Urinary bladder (tissue), 4 donors: ENCODE results near the gene PDK4. TPM values are rescaled to one million over a fixed set of nuclear protein-coding genes. Genes with fewer than 3 reads are reported as not detected.

Experiments
- DNase-seq: peaks from one replicate; pipeline ENCODE4 v3.0.0-alpha.2; 2015; ENCODE audit errors: extremely low spot score
- H3K27ac ChIP-seq: one replicate; pipeline ENCODE4 v1.5.1; 2013; ENCODE audit warnings: low read depth, mild to moderate bottlenecking, moderate library complexity
- H3K36me3 ChIP-seq: one replicate; pipeline ENCODE4 v1.6.1; 2013; ENCODE audit warnings: mild to moderate bottlenecking, moderate library complexity; ENCODE audit not compliant: insufficient read depth
- H3K4me1 ChIP-seq: one replicate; pipeline ENCODE4 v1.6.1; 2013; ENCODE audit warnings: mild to moderate bottlenecking, moderate library complexity; ENCODE audit not compliant: insufficient read depth
- H3K4me3 ChIP-seq: one replicate; pipeline ENCODE4 v1.5.1; 2013; ENCODE audit warnings: low read depth, low read length
- WGBS: extraction: QIAGEN DNeasy Blood & Tissue Kit; methylation state at CpG from one replicate; pipeline ENCODE4 v1.1.7; 2013; 5-methylcytosine and 5-hydroxymethylcytosine counted together
- polyA plus RNA-seq: library from polyadenylated mRNA; stranded (reverse); fragments of 200-250 nt; gene quantifications from one replicate; pipeline ENCODE4 v1.2.3, GENCODE V29; 2013
- total RNA-seq: library from RNA; depleted of rRNA; stranded (reverse); fragments of >200 nt; gene quantifications from one replicate; pipeline ENCODE4 v1.2.3, GENCODE V29; 2014
- donor health status: healthy with polysubstance abuse.
- donor health status: healthy.

The PDK4 gene
- total RNA-seq: 16.4 TPM
- polyA plus RNA-seq: 183 TPM

DNA sequence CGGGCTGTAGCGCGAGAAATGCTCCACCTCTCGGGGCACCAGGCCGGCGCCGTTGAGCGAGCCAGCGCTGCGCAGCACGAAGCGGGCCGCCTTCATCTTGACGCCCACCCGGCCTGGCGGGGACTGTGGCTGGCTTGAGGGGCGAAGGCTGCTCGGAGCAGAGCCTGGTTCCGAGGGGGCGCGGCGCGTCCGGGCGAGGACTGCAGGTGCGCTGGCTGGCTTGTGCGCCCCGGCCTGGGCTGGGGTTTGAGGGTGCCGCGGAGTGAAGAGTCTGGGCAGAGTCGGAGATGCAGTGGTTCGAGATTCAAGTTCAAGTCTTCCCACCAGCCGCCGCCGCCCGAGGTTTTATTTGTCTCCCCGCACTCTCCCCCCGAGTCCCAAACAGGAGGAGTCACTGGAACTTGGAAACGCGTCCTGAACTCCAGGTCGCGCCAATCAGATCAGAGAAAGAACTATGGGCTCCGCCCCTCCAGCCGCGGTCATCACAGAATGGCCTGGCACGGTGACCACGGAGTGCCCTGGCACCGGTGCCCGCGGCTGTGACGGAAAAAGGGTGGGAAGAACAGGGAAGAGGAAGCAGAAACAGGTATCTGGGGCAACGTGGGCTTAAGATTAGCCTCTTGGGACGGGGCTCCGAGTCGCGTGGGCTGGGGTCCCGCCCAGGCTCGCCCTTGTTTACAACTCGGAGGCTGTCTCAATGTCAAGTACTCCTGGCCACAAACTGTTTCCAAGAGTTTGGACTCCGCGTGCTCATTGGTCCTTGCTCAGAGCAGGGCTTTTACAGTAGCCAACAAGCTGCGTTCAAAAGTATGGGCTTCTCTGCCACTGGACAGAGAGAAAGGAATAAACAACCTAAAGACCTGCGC, at the start of gene PDK4:
Gene PDK4 (minus strand): TSS at position 319 of the 866 bp plus-strand sequence. CDS start 223 bp downstream, at position 96.
- H3K4me1 ChIP-seq: peaks cover 1% of the 10 kb centered on the region
- peak within 1 kb of the TSS; percentile 83 for H3K4me3 ChIP-seq
- H3K36me3 ChIP-seq: peaks cover 1% of the 10 kb centered on the region
- under 1% methylated on average over 63 of the region's 63 CpGs for WGBS
- H3K27ac ChIP-seq: peak within 1 kb of the TSS; percentile 96
- DNase-seq: peak; percentile 49

DNA sequence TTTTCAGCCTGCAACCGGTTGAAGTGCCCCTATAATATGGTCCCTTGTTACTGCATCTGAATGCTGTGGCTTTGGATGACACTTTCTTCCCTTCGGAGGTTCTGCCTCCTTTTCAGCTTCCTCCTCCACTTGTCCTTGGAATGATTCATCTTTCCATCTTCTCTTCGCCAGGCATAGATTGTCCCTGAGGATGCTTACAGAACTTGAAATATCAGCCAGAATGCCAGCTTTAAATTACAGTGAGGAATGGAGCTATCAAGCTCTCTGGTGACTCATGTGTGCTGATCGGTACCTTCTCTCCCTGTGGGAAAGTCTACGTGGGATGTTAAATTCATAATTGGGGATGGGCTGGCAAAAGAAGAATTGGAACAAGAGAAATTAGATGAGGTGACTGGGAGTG, 45.9 kb upstream of the PDK4 start:
- no peak for DNase-seq
- no peaks in the 10 kb centered on the region for H3K4me1 ChIP-seq
- 68% methylated on average over 5 of the region's 5 CpGs for WGBS
- H3K36me3 ChIP-seq: no peaks in the 10 kb centered on the region
- H3K27ac ChIP-seq: no peak overlapping the region
- H3K4me3 ChIP-seq: no peak overlapping the region

DNA sequence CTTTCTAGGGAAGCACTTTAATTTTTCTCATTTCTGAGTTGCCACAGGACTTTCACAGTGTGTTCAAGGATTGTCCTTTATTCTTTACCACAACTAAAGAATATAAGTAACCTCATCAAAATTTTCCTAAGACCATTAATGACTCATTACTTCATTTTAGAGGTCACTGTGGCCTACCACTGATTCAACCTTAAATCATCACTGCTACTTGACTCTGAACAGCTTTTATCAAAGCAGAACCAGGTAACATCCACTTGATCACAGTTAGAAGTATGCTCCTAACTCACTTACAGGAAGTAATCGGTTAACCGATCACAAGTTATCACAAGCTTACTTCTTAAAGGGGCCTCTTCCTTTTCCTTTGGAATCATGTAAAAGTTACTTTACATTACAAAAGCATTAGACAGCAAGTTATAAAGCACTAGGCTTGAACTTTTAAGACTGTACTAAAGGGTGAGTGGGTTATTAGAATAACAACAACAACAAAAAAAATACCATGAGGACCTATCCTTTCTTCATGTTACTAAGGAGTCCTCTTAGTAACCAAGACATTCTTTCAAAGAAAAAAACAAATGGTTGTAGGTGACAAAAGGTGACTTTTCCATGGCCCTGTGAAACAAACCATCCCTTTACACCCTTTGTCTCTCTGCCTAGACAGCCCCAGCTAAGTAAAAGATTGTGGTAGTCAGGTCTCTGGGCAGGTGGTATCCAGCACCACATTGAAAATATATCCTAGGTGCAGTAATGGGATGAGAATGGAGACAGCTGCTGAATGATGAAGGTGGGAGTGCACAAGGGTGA, 40.0 kb upstream of the PDK4 start:
- Histone ChIP-seq H3K36me3 (no peaks in the 10 kb centered on the region), H3K27ac (no peak overlapping the region), H3K4me1 (no peaks in the 10 kb centered on the region), H3K4me3 (no peak overlapping the region)
- 47% methylated on average over 2 of the region's 2 CpGs for WGBS
- DNase-seq: no peak

DNA sequence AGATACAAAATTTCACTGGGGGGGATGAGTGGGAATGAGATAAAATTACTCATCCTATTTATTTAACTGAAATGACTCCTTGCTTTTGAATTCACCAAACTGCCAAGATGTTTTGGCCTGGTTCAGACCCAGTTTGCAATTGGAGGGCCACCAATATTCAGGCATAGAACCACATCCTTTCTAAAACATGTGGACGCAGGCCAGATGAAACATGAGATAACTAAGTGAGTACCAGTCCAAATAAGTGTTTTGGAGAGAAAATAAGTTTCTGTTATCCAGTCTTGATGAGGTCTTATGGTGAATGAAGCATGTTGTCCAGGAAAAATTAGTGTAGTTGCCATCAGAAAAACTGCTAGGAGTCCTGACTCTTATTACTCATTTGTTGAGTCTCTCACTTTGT, 36.3 kb upstream of the PDK4 start:
- H3K27ac ChIP-seq: no peak overlapping the region
- no peaks in the 10 kb centered on the region for H3K36me3 ChIP-seq
- H3K4me3 ChIP-seq: no peak overlapping the region

GRCh38 chr7:95631527-95631926, 35.2 kb upstream of the PDK4 start:
- H3K36me3 ChIP-seq: no peaks in the 10 kb centered on the region
- WGBS: 78% methylated on average over 7 of the region's 7 CpGs
- H3K4me1 ChIP-seq: no peaks in the 10 kb centered on the region
- H3K4me3 ChIP-seq: no peak overlapping the region
- DNase-seq: no peak
- no peak overlapping the region for H3K27ac ChIP-seq

More for the DNA sequence above, 36.3 kb upstream of the PDK4 start:
- no peak for DNase-seq
- 0% methylated on average over 1 of the region's 1 CpG for WGBS
- H3K4me1 ChIP-seq: no peaks in the 10 kb centered on the region

DNA sequence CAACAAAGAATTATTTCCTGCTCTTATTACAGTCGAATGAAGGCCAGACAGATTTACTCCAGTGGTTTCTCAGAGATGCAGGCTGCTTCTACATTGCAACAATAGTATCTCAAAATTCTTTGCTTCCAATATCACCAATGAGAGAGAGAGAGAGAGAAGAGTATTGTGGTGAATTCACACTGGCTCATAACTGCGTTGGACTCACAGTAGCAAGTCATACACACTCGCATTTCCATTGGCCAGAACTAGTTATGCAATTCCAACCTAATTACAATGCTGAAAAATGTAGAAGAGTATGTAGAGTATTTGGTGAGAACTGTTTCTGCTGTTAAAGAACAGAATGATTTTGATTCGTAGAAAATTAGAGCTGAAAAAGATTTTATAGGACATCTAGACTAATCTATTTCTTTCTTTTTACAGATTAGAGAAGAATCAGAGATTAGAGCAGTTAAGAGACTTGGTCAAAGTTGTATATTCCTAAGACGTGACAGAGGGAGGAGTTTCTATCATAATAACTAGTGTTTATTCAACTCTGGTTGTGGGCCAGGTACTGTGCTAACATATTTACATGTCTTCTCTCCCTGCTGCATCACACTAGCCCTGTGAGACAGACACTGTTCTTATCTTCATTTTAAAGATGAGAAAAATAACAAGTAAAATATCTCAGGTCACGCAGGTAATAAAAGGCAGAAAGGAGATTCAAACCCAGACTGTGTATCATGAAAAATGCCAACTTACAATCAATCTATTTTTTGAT, 34.6 kb upstream of the PDK4 start:
- 34% methylated on average over 6 of the region's 6 CpGs for WGBS
- no peak overlapping the region for H3K27ac ChIP-seq
- no peaks in the 10 kb centered on the region for H3K36me3 ChIP-seq
- no peak for DNase-seq
- no peak overlapping the region for H3K4me3 ChIP-seq
- H3K4me1 ChIP-seq: no peaks in the 10 kb centered on the region

- H3K4me1 ChIP-seq: no peaks in the 10 kb centered on the region
- H3K27ac ChIP-seq: peak overlapping the region; percentile 67
- H3K36me3 ChIP-seq: no peaks in the 10 kb centered on the region
- no peak overlapping the region for H3K4me3 ChIP-seq
- no peak for DNase-seq
- 33% methylated on average over 5 of the region's 5 CpGs for WGBS
Measured at GRCh38 chr7:95628831-95629439, 32.6 kb upstream of the PDK4 start.

DNA sequence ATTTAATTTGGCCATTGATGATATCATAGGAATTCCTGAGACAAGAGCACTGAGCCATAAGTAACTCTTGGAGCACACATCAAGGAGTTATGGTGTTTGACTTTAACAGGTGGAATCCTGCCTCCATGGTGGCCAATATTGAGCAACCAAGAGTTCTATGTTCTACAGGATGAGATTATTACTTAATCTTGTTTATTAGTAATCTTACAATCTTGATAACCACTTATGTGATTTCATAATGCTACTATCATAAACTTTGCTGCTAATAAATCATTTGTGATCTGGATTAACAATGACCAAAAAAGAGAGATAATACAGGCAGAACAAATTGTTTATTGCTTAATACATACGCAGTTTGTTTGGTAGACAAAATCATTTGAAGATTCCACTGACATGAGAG, 27.5 kb upstream of the PDK4 start:
- Histone ChIP-seq H3K36me3 (no peaks in the 10 kb centered on the region), H3K27ac (no peak overlapping the region), H3K4me3 (no peak overlapping the region), H3K4me1 (peaks cover 2% of the 10 kb centered on the region)
- DNase-seq: no peak
- WGBS: 0% methylated on average over 1 of the region's 1 CpG

GRCh38 chr7:95622859-95623258, 26.5 kb upstream of the PDK4 start:
- Histone ChIP-seq H3K4me1 (peaks cover 2% of the 10 kb centered on the region), H3K36me3 (no peaks in the 10 kb centered on the region), H3K27ac (no peak overlapping the region), H3K4me3 (no peak overlapping the region)
- 85% methylated on average over 3 of the region's 3 CpGs for WGBS
- DNase-seq: no peak

DNA sequence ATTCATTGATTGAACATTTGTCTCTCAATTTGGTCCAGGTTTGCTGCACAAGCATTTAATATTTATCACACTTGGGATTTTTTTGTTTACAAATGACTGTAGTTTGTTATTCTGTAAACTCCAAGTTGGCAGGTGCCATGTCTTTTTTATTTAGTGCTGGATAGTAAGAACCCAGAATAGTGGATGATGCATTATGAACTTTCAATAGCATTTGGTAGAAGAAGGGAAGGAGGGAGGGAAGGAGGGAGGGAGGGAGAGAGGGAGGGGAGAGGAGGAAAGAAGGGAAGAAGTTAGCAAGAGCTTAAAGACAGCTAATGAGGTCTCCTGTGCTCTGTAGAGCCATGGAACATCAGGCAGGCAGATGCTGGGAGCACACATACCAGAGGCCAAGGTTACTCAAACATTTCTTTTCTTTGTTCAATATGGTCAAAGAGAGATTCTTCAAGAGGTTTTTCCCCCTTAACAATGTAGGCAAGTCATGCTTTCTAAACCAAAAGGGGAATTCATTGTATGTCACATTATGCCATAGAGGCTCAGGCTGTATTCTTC, 25.8 kb upstream of the PDK4 start:
- no peak overlapping the region for H3K27ac ChIP-seq
- no peak overlapping the region for H3K4me3 ChIP-seq
- peaks cover 2% of the 10 kb centered on the region for H3K4me1 ChIP-seq
- H3K36me3 ChIP-seq: no peaks in the 10 kb centered on the region
- no peak for DNase-seq

- Histone ChIP-seq H3K27ac (no peak overlapping the region), H3K4me3 (no peak overlapping the region), H3K36me3 (no peaks in the 10 kb centered on the region), H3K4me1 (peaks cover 2% of the 10 kb centered on the region)
- DNase-seq: no peak
- WGBS: 85% methylated on average over 1 of the region's 1 CpG
Measured at GRCh38 chr7:95621404-95621803, 25.1 kb upstream of the PDK4 start.

DNA sequence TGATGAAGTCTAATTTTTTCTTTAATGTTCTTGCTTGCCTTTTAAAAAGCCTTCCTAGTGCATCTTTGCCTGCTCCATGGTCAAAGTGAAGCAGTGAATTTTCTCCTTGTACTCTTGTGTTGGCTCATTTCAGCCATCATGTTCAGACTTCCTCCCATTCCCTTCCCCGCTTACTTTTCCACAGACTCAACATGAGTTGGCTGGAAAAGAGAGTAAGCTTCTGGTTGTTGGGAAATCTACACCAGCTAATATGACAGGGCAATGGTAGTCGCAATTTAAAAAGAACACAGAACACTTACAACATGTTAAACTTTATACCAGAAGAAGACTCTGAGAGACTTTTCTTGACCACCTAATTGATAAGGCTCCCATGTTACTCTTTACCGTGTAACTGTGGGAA, 24.3 kb upstream of the PDK4 start:
- 93% methylated on average over 3 of the region's 3 CpGs for WGBS
- Histone ChIP-seq H3K4me3 (no peak overlapping the region), H3K27ac (no peak overlapping the region), H3K36me3 (no peaks in the 10 kb centered on the region), H3K4me1 (peaks cover 2% of the 10 kb centered on the region)
- no peak for DNase-seq

- Histone ChIP-seq H3K27ac (no peak overlapping the region), H3K36me3 (no peaks in the 10 kb centered on the region), H3K4me1 (peaks cover 2% of the 10 kb centered on the region), H3K4me3 (no peak overlapping the region)
- 76% methylated on average over 1 of the region's 1 CpG for WGBS
- DNase-seq: no peak
Measured at GRCh38 chr7:95619921-95620320, 23.6 kb upstream of the PDK4 start.
